Esophagus muscularis mucosa (tissue), 4 donors: ENCODE measurements around the gene ZBTB45.

Experiments used
- EP300 ChIP-seq: sonication (generic); formaldehyde crosslinking; IDR thresholded peaks from one replicate; pipeline ENCODE4 v1.6.1; 2017; ENCODE audit warnings: antibody characterized with exemption
- POLR2A ChIP-seq: fragments of 450-650 bp; IDR thresholded peaks from one replicate; pipeline ENCODE4 v1.6.1; 2017; ENCODE audit warnings: antibody characterized with exemption, moderate library complexity, mild to moderate bottlenecking, low read depth
- TF ChIP-seq, protein P1 (sequence below), 3 experiments: fragments of 200-600 bp in 2 of 3; fragments of 450-650 bp in 1 of 3; sonication (generic) in 2 of 3; IDR thresholded peaks; one replicate each; pipeline ENCODE4 v1.5.1; 2017 to 2019; ENCODE audit warnings: antibody characterized with exemption in 3 of 3, mild to moderate bottlenecking in 2 of 3, moderate library complexity in 1 of 3

DNA sequence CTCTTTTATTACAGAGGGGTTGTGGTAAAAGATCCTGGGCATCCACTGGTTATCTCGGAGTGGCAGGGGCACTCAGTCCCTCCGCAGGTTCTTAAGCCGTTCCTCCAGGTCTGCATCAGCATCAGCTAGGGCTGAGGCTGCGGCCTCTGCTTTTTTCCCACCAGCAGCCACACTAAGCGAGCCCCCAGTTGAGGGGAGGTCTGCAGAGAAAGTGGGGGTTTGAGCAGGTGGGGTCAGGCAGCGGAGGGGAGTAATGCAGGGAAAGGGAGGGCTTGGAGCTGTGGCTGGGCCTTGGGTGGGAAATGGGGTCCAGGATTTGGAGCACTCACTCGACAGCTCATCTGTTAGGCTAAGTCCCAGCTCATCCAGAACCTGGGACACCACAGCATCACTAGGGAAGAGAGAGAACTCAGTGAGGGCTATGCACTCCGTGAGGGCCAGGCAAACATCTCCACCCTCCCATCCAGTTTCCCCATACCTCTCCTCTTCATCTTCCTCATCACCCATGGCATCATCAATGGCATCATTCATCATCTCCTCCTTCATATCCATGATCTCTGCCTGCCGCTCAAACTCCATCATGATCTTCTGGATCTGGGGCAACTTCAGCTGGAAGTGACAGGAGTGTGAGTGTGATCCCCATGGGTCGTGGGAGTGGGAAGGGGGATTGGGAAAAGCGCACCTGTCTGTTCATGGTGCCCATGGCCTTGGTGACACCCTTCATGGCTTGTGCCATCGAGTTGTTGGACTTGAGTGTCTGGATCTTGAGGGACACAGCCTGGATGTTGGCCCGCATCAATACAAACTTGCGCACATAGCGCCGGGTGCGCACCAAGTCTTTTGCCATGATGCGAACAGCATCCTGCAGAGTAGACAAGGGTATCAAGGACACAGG lies 32.2 kb upstream of the ZBTB45 start:
- TF ChIP-seq, protein P1, sequence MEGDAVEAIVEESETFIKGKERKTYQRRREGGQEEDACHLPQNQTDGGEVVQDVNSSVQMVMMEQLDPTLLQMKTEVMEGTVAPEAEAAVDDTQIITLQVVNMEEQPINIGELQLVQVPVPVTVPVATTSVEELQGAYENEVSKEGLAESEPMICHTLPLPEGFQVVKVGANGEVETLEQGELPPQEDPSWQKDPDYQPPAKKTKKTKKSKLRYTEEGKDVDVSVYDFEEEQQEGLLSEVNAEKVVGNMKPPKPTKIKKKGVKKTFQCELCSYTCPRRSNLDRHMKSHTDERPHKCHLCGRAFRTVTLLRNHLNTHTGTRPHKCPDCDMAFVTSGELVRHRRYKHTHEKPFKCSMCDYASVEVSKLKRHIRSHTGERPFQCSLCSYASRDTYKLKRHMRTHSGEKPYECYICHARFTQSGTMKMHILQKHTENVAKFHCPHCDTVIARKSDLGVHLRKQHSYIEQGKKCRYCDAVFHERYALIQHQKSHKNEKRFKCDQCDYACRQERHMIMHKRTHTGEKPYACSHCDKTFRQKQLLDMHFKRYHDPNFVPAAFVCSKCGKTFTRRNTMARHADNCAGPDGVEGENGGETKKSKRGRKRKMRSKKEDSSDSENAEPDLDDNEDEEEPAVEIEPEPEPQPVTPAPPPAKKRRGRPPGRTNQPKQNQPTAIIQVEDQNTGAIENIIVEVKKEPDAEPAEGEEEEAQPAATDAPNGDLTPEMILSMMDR (IDR thresholded peaks at IDR 0.05): no peak
- TF ChIP-seq EP300: no peak
- TF ChIP-seq POLR2A: no peak
